HL-60 (cell line): ENCODE data around the gene RGMB.

Experiments
- CTCF ChIP-seq: IDR thresholded peaks from one replicate; pipeline ENCODE4 v1.5.1; 2011; ENCODE audit warnings: low read length, control low read depth, inconsistent platforms; ENCODE audit not compliant: insufficient read depth
- POLR2AphosphoS5 ChIP-seq: IDR thresholded peaks from 2 replicates; pipeline ENCODE4 v1.6.1; 2012; ENCODE audit warnings: low read depth
- REST ChIP-seq: IDR thresholded peaks from 2 replicates; pipeline ENCODE4 v1.6.1; 2012; ENCODE audit warnings: low read depth; ENCODE audit not compliant: insufficient replicate concordance

GRCh38 chr5:98827588-98828284 is 54.3 kb downstream of the RGMB start:
- no peak for TF ChIP-seq CTCF
- no peak for TF ChIP-seq REST
- no peak for TF ChIP-seq POLR2AphosphoS5
